ENCODE data around the gene AVL9. TPM values are rescaled to one million over a fixed set of nuclear protein-coding genes. Genes with fewer than 3 reads are reported as not detected.

AVL9 gene
- total RNA-seq, 1 donor, result 22.7 TPM

DNA sequence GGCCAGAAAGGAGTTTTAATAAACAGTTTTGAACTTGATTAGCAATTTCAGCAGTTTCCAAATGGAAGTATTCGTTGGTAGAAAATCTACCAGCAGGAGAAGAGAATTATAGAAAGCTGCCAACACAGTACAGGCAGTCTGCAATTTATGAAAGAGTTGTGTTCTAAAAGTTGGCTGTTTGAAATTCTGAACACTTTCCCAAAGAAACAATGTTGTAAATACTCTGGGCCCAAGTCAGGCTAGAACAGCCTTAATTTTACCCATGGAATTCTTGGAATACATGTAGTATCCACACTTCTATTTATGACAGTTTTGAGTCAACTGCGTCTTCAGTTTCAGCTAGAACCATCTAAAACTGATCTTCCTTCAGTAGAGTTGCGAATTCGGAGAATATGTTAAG is 42.5 kb downstream of the AVL9 start:
- no peaks in the 10 kb centered on the region for H3K9me3 ChIP-seq (ENCODE audit: low read depth, low read length)
- no peak overlapping the region for H3K4me3 ChIP-seq (ENCODE audit: low read length)
- H3K27me3 ChIP-seq (ENCODE audit: insufficient read depth, low read length), result no peaks in the 10 kb centered on the region
- no peaks in the 10 kb centered on the region for H3K4me1 ChIP-seq (ENCODE audit: insufficient read depth, low read length)

DNA sequence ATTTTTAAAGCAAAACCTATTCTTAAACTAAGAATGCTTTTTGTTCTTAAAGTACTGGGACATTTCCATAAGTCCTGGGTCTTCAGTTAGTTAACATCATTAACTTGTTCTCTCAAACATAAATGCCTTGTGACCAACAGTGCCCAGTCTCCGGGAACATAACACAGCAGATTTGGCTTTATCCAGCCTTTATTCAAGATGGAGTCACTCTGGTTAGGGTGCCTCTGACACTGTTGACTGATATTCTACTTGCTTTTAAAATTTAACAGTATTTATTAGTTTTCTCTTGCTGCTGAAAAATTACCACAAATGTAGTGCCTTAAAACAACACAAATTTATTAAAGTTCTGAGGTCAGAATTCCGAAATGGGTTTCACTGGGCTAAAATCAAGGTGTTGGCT is 44.1 kb downstream of the AVL9 start:
- H3K9me3 ChIP-seq (ENCODE audit: low read depth, low read length), result no peaks in the 10 kb centered on the region
- no peaks in the 10 kb centered on the region for H3K4me1 ChIP-seq (ENCODE audit: insufficient read depth, low read length)
- no peaks in the 10 kb centered on the region for H3K27me3 ChIP-seq (ENCODE audit: insufficient read depth, low read length)
- no peak overlapping the region for H3K4me3 ChIP-seq (ENCODE audit: low read length)

DNA sequence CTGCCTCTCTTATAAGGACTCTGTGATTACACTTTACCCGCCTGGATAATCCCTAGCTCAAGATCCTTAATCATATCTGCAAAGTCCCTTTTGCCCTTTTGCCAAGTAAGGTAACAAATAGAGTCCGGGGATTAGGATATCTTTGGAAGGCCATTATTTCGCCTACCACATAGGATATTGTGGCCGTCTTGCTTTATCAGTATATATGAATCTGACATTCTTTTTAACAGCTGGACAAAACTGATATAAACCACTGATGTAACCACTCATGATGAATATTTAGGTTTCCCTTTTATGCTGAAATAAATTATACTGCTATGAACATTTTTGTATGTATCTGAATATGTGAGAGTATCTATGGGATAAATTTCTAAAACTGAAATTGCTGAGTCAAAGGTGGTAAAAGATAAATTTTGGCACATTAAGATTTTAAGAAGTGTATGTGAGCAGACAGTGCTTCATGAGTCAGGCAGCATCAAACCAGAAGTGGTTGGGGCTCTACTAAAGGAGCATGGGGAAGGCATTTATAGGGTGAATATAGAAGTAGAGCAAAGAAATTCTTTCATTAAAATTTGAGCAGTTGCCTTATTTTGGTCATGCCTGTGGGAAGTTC is 44.7 kb downstream of the AVL9 start:
- Histone ChIP-seq H3K4me1 (ENCODE audit: insufficient read depth, low read length) (no peaks in the 10 kb centered on the region), H3K27me3 (ENCODE audit: insufficient read depth, low read length) (no peaks in the 10 kb centered on the region), H3K9me3 (ENCODE audit: low read depth, low read length) (no peaks in the 10 kb centered on the region), H3K4me3 (ENCODE audit: low read length) (no peak overlapping the region)

DNA sequence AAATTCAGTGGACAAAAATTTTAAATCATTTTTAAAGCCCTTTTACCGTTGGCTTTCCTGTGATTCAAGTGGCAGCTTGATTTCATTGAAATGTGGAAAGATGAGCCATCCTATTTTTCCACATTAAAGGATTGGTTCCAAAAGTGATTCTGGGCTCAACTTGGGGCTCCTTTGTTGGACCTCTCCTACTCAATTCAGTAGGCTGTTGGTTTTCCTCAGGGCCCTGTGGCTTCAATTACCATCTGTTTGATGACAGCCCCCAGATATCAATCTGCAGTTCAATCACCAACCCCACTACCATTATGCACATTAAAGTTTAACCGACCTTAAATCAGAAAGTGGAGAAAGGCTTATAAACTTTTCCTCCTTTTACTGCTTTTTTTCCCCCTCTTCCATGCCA is 47.3 kb downstream of the AVL9 start:
- H3K4me1 ChIP-seq (ENCODE audit: insufficient read depth, low read length), result no peaks in the 10 kb centered on the region
- H3K27me3 ChIP-seq (ENCODE audit: insufficient read depth, low read length), result no peaks in the 10 kb centered on the region
- no peaks in the 10 kb centered on the region for H3K9me3 ChIP-seq (ENCODE audit: low read depth, low read length)
- no peak overlapping the region for H3K4me3 ChIP-seq (ENCODE audit: low read length)

DNA sequence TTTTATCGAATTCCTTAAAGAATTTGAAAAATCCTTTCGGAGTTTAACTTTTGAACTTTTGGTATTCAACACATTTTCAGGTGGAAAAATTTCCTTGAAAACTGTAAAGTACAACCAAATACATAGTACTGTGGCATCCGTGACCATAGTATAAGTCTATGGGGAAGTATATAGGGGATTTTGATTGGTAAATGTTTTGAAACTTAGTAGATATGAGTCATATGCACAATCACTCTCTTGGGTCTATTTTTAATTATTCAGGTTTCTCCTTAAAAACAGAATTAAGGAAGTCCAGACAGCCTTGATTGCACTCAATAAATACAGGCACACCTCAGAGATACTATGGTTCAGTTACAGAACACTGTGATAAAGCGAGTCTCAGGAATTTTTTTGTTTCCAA is 64.2 kb downstream of the AVL9 start:
- Histone ChIP-seq H3K27me3 (ENCODE audit: insufficient read depth, low read length) (no peaks in the 10 kb centered on the region), H3K9me3 (ENCODE audit: low read depth, low read length) (no peaks in the 10 kb centered on the region), H3K4me1 (ENCODE audit: insufficient read depth, low read length) (no peaks in the 10 kb centered on the region), H3K4me3 (ENCODE audit: low read length) (no peak overlapping the region)

DNA sequence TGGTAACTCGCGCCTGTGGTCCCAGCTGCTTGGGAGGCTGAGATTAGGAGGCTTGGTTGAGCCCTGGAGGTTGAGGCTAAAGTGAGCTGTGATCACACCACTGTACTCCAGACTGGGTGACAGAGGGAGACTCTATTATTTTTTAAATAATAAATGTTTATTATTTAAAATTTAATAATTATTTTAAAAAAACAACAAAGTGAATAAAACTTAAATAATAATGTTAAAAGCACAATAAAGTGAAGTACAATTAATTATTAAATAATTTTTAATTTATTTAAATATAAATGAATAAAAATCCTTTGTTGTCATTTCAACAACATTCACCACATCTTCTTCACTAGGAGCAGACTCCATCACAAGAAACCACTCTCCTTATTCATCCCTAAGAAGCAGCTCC is 64.8 kb downstream of the AVL9 start:
- H3K4me1 ChIP-seq (ENCODE audit: insufficient read depth, low read length), result no peaks in the 10 kb centered on the region

DNA sequence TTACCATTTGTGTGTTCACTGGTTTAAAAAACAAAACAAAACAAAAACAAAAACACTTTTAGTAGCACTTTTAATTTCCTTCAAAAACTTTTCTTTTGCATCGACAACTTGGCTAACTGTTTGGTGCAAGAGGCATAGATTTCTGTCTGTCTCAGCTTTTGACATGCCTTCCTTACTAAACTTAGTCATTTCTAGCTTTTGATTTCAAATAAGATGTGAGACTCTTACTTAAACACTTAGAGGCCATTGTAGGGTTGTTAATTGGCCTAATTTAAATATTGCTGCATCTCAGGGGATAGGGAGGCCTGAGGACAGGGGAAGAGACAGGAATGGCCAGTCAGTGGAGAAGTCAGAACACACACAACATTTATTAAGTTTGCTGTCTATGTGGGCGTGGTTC is 66.3 kb downstream of the AVL9 start:
- H3K4me1 ChIP-seq (ENCODE audit: insufficient read depth, low read length), result no peaks in the 10 kb centered on the region
- no peaks in the 10 kb centered on the region for H3K27me3 ChIP-seq (ENCODE audit: insufficient read depth, low read length)
- no peaks in the 10 kb centered on the region for H3K9me3 ChIP-seq (ENCODE audit: low read depth, low read length)
- no peak overlapping the region for H3K4me3 ChIP-seq (ENCODE audit: low read length)

More for the DNA sequence above, 64.8 kb downstream of the AVL9 start:
- H3K4me3 ChIP-seq (ENCODE audit: low read length), result no peak overlapping the region
- no peaks in the 10 kb centered on the region for H3K27me3 ChIP-seq (ENCODE audit: insufficient read depth, low read length)
- H3K9me3 ChIP-seq (ENCODE audit: low read depth, low read length), result no peaks in the 10 kb centered on the region

DNA sequence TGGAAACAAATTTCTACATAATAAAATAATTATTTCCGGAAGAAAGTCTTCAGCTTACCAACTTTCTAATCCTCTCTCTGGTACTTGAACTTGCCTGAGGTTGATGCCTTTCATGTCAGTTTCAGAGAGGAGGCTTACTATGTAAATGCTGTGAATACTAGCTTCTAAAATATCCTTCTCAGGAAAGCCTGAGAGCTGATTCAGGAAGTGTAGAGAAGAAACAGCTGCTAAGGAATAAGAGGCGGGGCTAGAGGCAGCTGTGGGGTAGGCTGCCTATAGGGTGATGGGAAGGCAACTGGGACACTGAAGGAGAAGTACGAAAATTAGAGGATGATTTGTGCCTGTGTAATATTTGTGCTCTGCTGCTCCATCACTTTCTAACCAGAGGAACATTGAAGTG is 69.3 kb downstream of the AVL9 start:
- H3K4me3 ChIP-seq (ENCODE audit: low read length), result no peak overlapping the region
- H3K4me1 ChIP-seq (ENCODE audit: insufficient read depth, low read length), result no peaks in the 10 kb centered on the region
- no peaks in the 10 kb centered on the region for H3K9me3 ChIP-seq (ENCODE audit: low read depth, low read length)
- H3K27me3 ChIP-seq (ENCODE audit: insufficient read depth, low read length), result no peaks in the 10 kb centered on the region

DNA sequence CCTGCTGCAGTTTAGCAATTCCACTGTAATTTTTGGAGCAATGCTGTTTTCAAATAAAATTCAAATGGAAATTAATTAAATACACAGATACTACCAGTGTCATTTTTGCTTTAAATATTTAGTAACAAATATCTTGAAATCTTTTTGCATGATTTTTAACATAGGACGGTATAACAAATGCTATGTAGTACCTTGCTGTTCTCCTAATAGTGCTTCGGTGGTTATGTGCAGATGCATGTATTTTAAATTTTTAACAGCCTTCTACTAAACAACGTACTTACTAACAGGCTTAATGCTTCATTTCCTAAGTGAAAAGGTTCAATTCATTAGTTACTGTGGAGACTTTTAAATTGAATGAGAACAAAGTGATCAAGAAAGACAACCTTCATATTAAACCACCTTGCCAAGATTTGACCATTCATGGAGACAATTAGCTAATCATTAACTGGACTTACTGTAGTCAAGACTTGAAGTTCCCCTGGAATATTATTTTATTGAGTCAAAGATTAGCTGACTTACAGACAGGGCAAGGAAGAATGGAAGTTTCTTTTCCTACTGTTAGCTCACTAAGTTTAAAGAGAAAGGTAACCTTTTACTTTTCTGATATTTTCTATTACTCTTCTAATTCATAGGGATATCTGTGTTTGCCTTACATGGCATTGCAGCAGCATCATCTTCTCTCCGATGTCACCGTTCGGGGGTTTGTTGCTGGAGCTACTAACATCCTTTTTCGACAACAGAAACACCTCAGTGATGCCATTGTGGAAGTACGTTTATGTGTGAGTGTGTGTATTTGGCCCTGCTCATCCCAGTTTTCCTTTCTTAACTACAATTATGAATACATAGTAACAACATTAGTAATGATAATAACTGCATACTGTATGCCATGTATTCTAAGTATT is 74.3 kb downstream of the AVL9 start:
- no peaks in the 10 kb centered on the region for H3K27me3 ChIP-seq (ENCODE audit: insufficient read depth, low read length)
- no peaks in the 10 kb centered on the region for H3K4me1 ChIP-seq (ENCODE audit: insufficient read depth, low read length)
- H3K9me3 ChIP-seq (ENCODE audit: low read depth, low read length), result no peaks in the 10 kb centered on the region
- H3K4me3 ChIP-seq (ENCODE audit: low read length), result no peak overlapping the region

DNA sequence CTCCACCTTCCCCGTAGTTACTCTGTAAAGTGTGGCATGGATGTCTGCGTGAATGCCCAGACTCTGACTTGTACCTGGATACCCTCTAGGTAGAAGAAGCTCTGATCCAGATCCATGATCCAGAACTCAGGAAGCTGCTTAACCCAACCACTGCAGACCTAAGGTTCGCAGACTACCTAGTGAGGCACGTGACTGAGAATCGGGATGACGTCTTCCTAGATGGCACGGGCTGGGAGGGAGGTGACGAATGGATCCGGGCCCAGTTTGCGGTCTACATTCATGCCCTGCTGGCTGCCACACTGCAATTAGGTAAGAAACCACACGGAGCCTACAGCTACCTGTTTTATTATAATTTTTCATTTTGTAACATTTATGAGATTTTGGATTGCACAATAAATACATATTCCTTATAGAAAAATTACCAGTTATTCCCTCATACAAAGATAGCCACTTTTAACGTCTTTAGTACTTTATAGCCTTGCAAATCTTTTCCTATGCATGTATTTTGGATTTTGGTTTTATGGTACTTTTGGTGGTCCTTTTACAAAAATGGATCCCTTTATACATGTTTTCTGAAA is 77.9 kb downstream of the AVL9 start:
- Histone ChIP-seq H3K4me3 (ENCODE audit: low read length) (no peak overlapping the region), H3K9me3 (ENCODE audit: low read depth, low read length) (no peaks in the 10 kb centered on the region), H3K4me1 (ENCODE audit: insufficient read depth, low read length) (no peaks in the 10 kb centered on the region), H3K27me3 (ENCODE audit: insufficient read depth, low read length) (no peaks in the 10 kb centered on the region)

DNA sequence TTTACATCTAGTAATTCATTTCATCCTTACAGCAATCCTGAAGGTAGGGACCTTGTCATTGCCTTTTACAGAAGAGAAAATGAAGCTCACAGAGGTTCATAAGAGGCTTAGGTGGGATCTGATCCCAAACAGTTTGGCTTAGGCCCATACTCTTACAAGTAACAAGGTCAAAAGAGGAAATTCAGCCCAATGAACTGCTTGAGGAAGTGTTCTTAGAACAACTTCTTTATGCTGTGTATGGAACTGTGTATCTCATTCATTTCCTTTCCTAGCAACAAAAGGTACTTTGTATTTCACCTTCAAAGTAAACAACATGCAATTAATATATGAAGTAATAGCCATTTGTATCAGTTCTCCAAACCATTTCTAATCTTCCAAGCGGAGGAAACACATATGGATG is 79.3 kb downstream of the AVL9 start:
- Histone ChIP-seq H3K9me3 (ENCODE audit: low read depth, low read length) (no peaks in the 10 kb centered on the region), H3K27me3 (ENCODE audit: insufficient read depth, low read length) (no peaks in the 10 kb centered on the region), H3K4me3 (ENCODE audit: low read length) (no peak overlapping the region), H3K4me1 (ENCODE audit: insufficient read depth, low read length) (no peaks in the 10 kb centered on the region)

DNA sequence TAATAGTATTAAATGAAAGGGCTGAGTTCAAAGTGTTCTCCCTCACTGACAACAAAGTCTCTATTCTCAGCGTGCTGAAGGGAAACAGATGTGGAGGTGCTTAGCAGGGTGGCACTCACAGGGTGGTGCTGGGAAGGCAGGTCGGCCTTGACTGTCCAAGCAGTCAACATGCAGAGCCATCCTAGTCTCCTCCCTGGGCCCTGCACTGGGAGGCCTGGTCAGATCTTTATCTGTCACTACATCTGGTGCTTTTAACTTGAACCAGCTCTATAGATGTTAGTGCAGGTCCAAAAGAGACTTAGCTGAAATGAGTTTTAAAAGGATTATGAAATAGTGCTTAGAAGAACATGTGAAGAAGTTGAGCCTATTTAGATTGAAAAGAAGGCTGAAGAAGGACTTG is 82.1 kb downstream of the AVL9 start:
- Histone ChIP-seq H3K4me1 (ENCODE audit: insufficient read depth, low read length) (no peaks in the 10 kb centered on the region), H3K4me3 (ENCODE audit: low read length) (no peak overlapping the region), H3K9me3 (ENCODE audit: low read depth, low read length) (no peaks in the 10 kb centered on the region)

DNA sequence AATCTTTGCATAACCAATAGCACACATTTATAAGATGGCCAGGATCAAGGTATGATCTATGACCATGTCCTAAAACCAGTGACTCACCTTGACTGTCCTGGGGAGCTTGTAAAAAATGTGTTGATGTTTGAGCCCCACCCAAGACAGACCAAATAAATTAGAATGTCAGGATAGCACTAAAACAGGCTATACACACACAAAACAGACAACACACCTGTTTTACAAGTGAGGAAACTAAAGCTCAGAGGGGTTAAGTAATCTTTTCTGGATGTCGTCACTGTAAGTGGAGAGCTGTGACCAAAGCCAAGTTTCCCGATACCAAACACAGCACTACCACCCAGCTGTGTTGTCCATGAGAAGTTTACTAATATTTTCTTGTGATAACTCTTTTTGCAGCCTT is 84.5 kb downstream of the AVL9 start:
- Histone ChIP-seq H3K9me3 (ENCODE audit: low read depth, low read length) (no peaks in the 10 kb centered on the region), H3K27me3 (ENCODE audit: insufficient read depth, low read length) (no peaks in the 10 kb centered on the region), H3K4me1 (ENCODE audit: insufficient read depth, low read length) (no peaks in the 10 kb centered on the region), H3K4me3 (ENCODE audit: low read length) (no peak overlapping the region)

More for the DNA sequence above, 82.1 kb downstream of the AVL9 start:
- H3K27me3 ChIP-seq (ENCODE audit: insufficient read depth, low read length), result no peaks in the 10 kb centered on the region

DNA sequence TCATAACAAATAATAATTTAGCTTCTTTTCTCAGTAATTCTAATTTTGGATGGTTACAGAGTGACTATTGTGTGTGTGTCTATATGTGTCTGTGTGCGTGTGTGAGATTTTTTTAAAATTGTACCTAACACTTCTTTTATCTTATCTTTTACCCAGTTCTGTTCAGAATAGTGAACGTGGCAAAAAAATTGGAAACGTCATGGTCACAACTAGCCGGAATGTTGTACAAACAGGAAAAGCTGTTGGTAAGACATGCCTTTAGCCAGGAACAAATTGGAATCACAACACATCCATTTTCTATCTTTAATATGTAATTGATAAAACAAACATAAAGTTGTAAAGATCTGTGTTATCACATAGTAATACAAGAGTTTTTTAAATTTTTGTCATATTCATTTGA is 85.4 kb downstream of the AVL9 start:
- H3K27me3 ChIP-seq (ENCODE audit: insufficient read depth, low read length), result no peaks in the 10 kb centered on the region
- no peak overlapping the region for H3K4me3 ChIP-seq (ENCODE audit: low read length)
- H3K9me3 ChIP-seq (ENCODE audit: low read depth, low read length), result no peaks in the 10 kb centered on the region
- no peaks in the 10 kb centered on the region for H3K4me1 ChIP-seq (ENCODE audit: insufficient read depth, low read length)

DNA sequence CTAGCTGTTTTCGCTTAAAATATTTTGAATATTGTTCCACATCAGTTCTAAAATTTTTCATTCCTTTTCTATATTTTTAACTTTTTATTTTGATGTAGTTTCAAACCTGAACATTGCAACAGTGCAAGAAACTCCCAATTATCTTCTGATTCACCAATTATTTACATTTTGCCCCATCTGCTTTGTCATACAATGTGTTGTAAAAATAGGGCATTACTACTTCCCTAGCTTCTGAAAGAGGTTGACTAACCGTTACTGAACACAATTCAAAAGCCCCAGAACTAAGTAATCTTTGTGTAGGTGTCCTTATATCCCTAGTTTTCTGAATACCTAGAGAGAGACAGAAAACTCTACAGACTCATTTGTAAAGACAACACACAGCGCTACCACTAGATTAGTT is 86.7 kb downstream of the AVL9 start:
- Histone ChIP-seq H3K4me1 (ENCODE audit: insufficient read depth, low read length) (peaks cover 5% of the 10 kb centered on the region), H3K4me3 (ENCODE audit: low read length) (no peak overlapping the region), H3K9me3 (ENCODE audit: low read depth, low read length) (no peaks in the 10 kb centered on the region), H3K27me3 (ENCODE audit: insufficient read depth, low read length) (no peaks in the 10 kb centered on the region)
